Measurements from ENCODE around the gene UBE2D2.
"Not testable (repeated sequence)": the region's sequence is repeated elsewhere in the genome, so short reads cannot be mapped to it uniquely, and the experiment has no call there.

Gene UBE2D2

DNA sequence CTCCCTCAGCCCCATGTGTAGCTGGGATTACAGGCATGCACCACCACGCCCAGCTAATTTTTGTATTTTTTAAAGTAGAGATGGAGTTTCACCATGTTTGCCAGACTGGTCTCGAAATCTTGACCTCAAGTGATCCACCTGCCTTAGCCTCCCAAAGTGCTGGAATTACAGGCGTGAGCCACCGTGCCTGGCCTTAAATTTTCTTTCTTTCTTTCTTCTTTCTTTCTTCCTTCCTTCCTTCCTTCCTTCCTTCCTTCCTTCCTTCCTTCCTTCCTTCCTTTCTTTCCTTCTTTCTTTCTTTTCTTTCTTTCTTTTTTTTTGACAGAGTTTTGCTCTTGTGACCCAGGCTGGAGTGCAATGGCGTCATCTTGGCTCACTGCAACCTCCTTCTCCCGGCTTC, 14.5 kb upstream of the UBE2D2 start:
- not testable (repeated sequence) for DNase-seq (ENCODE audit: low read depth in 2 of 3, low spot score in 1 of 3)

DNA sequence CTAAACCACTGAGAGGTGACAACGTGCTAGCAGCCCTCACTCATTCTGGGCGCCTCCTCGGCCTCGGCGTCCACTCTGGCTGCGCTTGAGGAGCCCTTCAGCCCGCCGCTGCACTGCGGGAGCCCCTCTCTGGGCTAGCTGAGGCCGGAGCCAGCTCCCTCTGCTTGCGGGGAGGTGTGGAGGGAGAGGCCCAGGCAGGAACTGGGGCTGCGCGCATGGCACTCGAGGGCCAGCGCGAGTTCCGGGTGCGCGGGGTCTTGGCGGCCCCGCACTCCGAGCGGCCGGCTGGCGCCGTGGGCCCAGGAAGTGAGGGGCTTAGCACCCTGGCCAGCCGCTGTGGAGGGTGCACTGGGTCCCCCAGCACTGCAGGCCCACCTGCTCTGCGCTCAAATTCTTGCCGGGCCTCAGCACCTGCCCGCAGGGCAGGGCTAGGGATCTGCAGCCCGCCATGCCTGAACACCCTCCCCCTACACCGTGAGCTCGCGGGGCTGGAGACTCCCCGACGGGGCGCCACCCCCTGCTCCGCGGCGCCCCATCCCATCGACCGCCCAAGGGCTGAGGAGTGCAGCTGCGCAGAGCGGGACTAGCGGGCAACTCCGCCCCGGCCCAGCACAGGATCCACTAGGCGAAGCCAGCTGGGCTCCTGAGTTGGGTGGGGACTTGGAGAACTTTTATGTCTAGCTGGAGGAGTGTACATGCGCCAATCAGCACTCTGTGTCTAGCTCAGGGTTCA, 11.8 kb upstream of the UBE2D2 start:
- DNase-seq (ENCODE audit: low read depth in 2 of 3, low spot score in 1 of 3): no peak

DNA sequence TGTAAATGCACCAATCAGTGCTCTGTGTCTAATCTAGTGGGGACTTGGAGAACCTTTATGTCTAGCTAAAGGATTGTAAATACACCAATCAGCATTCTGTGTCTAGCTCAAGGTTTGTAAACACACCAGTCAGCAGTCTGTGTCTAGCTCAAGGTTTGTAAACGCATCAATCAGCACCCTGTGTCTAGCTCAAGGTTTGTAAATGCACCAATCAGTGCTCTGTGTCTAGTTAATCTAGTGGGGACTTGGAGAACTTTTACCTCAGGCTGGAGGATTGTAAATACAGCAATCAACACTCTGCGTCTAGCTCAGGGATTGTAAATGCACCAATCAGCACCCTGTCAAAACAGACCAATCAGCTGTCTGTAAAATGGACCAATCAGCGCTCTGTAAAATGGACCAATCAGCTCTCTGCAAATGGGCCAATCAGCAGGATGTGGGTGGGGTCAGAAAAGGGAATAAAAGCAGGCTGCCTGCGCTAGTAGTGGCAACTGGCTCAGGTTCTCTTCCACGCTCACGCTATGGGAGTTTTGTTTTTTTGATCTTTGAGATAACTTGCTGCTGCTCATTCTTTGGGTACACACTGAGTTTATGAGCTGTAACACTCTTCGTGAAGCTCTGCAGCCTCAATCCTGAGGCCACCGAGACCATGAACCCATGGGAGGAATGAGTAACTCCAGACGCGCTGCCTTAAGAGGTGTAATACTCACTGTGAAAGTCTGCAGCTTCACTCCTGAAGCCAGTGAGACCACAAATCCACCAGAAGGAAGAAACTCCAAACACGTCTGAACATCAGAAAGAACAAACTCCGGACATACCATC, 10.9 kb upstream of the UBE2D2 start:
- DNase-seq (ENCODE audit: low read depth in 2 of 3, low spot score in 1 of 3): not testable (repeated sequence)

DNA sequence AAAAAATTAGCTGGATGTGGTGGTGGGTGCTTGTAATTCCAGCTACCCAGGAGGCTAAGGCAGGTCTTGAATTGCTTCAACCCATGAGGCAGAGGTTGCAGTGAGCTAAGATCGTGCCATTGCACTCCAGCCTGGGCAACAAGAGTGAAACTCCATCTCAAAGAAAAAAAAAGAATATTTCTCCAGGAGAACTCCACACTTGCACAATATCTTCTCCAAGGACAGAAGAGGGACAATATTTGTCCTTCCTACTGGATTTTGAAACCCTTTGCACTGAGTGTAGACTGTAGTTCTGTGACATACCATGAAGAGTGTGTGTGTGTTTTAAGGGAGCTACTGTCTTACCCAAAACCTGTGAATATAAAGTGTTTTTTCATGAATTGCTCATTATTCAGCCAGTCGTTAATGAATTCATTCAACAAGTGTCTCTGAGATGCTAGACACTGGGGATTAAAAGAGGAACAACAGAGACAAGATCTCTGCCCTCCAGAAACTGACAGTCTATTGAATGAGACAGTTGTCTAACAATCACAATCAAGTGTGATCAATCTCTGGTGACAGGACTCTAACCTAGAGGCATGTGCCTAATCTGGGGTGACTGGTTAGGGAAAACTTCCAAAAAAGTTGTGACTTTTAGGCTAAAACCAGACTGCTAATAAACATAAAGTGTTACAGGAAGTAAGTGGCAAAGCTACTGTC, 9.8 kb upstream of the UBE2D2 start:
- no peak for DNase-seq (ENCODE audit: low read depth in 2 of 3, low spot score in 1 of 3)

DNA sequence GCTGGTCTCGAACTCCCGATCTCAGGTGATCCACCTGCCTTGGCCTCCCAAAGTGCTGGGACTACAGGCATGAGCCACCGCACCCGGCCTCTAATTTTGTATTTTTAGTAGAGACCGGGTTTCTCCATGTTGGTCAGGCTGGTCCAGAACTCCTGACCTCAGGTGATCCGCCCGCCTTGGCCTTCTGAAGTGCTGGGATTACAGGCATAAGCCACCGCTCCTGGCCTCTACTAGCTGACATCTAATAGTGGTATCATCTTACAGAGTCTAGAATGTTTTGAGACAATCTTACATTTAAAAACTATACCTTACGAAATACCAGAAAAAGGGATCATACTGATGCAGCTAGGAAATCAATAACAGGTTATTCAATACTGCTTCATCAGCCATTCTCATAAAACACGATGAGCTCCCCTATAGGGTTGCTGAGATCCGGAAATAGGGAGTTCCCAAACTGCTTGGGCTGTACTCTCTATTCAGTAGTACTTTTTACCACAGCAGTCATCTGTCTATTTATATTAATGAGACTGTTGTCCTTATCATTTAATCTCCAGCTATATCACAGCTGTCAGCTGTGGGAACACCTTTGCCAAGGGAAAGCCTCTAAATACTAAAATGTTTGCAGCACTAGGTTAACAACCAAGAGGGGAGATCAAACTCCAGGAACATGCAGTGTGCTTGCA, 8.1 kb upstream of the UBE2D2 start:
- DNase-seq (ENCODE audit: low read depth in 2 of 3, low spot score in 1 of 3): no peak

DNA sequence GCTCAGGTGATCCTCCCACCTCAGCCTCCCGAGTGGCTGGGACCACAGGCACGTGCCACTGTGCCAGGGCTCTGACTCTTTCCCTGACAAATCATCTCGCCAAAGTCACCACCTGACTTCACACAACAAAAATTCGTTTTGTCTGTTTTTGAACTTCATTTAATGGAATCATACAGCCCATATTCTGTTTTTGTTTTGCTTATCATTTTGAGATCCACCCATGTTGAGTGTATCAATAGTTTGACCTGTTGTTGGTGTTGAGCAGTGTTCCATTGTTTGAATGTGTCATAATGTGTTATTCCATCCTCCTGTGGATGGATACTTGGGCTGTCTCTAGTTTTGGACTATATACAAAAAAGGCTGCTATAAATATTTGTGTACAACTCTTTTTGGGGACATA, 6.9 kb upstream of the UBE2D2 start:
- DNase-seq (ENCODE audit: low read depth in 2 of 3, low spot score in 1 of 3): no peak

DNA sequence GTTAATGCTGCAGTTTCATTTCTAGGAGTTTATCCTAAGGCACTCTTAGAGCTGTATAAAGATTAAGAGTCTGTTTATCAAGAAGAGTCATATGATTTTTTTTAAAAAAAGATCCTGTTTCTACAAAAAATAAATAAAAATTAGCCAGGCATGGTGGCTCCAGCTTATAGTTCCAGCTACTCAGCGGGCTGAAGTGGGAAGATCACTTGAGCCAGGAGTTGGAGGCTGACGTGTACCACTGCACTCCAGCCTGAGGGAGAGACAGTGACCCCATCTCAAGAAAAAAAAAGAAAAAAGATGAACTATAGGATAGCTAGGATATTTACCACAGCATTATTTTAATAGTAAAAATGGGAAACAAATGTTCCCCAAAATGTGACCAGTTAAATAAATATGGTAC, 3.3 kb upstream of the UBE2D2 start:
- DNase-seq (ENCODE audit: low read depth in 2 of 3, low spot score in 1 of 3): no peak

DNA sequence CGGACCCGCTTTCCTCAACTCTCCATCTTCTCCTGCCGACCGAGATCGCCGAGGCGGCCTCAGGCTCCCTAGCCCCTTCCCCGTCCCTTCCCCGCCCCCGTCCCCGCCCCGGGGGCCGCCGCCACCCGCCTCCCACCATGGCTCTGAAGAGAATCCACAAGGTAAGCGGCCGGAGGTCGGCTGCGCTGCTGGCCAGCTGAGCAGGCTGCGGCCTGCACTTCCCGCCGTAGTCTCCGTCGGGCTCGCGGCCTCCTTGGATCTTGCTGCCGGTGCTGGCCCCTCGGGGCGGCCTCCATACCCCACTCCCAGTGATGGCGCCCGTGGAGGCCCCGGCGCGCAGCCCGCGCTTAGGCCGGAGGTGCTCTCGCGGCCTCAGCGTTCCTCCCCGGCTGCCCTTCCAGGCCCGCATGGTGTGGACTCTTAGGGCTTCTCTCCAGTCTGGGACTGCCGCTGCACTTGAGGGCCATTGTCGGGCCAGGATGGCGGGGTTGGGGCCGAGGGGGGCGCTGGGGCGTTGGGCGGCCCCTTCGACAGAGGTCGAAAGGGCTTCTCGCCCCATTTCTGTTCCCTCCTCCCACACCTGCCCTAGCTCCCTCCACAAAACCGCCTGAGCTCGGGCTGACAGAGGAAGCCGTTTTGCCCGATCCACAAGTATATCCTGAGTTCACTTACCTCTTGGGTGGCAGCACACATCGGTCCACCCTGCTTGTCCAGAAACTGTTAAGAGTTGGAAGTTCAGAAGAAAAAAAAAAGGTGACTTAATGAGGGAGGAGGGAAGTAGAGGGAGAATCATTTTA, 714 bp downstream of the UBE2D2 start:
- DNase-seq (ENCODE audit: low read depth in 2 of 3, low spot score in 1 of 3): peak in 2 of 3 donors; percentile 33 to 50

DNA sequence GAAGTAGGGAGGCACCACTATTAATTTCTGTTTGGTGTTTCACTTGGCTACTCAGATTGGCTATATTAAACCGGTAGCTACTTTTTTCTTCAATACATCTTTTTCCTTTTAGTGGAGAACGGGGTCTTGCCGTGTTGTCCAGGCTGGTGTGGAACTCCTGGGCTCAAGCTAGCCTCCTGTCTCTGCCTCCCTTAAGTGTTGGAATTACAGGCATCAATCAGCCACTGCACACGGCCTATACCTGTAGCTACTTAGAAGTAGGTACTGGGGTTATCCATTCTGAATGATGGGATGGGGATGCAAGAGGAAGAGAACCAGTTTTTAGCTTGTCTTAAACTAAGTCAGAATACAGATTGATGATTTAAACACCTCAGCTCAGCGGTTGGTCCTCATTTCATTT, 1.7 kb downstream of the UBE2D2 start:
- no peak for DNase-seq (ENCODE audit: low read depth in 2 of 3, low spot score in 1 of 3)

DNA sequence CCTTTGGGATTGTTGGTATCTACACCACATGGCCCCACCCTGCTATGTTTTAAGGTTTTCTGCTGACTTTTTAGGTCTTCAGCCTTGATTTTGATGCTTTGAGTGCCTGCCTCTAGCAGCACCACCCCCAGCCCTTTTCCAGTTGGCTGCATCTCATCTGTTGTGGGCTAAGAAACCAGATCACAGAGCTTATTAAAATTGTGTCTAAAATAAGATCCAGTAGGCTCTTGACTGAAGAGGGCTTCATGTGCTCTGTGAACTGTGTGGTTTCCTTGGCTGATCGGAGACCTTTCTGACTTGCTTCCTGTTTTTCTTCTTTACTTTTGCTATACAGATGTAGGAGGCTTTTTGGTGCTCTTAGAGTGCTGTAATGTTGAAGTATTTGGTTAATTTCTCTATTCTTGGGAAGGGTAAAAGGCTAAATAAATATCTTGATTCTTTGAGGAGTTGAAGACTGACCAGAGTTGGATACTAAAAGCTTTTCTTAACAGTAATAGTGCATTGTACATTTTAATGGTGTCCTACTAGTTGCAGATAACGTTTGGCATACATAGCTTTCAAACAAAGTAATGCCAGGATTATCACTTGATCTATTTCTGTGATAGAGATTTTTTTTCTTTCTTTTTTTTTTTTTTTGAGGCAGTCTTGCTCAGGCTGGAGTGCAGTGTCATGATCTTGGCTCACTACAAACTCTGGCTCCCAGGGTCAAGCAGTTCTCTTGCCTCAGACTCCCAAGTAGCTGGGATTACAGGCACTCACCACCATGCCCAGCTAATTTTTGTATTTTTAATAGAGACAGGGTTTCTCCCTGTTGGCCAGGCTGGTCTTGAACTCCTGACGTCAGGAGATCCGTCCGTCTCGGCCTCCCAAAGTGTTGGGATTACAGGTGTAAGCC, 4.5 kb downstream of the UBE2D2 start:
- no peak for DNase-seq (ENCODE audit: low read depth in 2 of 3, low spot score in 1 of 3)

DNA sequence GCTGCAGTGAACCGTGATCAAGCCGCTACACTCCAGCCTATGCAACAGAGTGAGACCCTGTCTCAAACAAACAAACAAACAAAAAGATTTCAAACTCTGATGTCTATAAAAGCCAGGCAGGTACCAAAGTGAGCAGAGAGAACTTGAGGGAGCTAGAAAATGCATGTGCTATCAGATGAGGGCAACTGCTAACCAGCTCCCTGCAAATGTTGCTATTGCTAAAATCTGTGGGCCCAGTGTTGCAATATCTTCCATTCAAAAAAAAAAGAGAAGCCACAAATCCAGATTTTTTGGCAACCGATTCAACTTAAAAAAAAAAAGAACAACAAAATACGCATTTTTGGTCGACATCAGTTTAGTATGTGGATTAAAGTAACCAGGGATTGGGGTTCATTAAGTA, 5.5 kb downstream of the UBE2D2 start:
- no peak for DNase-seq (ENCODE audit: low read depth in 2 of 3, low spot score in 1 of 3)

DNA sequence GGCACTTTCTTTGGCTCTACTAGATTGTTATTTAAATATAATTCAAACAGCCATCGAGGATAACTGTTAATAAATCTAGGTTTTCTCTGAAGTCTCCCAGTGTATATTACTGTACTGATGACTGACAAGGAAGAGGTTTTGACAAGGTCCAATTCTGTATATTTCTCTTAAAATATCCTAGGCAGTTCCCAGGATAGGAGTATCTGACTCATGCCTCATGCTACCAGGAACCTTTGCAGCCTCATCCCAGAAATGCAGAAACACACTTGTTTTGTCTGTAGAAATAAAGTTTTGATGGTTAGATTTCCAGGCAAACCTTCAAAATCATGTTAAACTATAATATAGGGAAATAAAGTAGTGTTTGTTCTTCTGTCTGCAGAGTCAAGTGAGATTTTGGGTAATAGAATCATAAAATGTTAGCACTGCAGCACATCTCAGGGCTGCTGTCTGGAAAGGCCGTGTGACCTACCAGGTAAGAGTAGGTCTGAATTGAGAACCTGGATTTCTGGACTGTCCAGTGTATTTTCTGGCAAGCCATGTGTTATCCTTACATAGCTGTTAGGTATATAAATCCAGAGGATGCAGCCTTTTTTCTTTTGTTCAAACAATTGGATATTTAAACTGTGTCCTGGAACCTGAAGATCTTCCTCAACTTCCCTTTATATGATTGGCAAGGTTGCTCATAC, 8.3 kb downstream of the UBE2D2 start:
- DNase-seq (ENCODE audit: low read depth in 2 of 3, low spot score in 1 of 3): no peak

DNA sequence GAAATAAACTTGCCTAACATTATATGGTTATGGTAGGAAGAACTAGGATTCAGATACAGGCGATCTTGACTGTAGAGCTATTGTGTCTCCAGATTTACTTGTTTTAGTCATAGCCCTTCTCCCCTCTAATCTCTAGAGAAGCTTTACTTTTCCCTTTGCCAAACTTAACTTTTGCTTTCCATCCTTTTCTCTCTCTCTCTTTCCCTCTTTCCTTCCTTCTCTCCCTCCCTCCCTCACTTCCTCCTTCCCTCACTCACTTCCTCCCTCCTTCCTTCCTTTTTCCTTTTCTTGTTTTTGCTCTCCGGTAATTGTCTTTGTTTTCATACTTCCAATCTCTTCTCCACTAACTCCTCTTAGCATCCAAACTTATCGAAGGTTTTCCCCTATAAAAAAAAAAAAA, 10.4 kb downstream of the UBE2D2 start:
- DNase-seq (ENCODE audit: low read depth in 2 of 3, low spot score in 1 of 3): no peak

DNA sequence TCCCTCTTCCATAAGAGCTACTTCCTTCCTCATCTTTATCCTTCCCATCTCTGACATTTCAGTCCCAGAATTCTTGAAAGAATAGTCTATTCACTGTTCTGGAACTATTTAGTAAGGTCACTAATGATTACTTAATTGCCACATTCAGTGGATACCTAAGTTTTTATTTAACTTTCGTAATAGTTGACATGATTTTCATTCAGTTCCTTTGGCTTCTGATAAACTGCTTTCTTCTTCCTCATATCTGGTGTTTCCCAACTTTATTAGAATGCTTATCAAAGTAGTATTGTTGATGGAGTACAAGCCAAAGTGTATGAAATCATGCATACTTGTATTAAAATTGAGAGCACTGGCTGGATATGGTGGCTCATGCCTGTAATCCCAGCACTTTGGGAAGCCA, 10.8 kb downstream of the UBE2D2 start:
- no peak for DNase-seq (ENCODE audit: low read depth in 2 of 3, low spot score in 1 of 3)

DNA sequence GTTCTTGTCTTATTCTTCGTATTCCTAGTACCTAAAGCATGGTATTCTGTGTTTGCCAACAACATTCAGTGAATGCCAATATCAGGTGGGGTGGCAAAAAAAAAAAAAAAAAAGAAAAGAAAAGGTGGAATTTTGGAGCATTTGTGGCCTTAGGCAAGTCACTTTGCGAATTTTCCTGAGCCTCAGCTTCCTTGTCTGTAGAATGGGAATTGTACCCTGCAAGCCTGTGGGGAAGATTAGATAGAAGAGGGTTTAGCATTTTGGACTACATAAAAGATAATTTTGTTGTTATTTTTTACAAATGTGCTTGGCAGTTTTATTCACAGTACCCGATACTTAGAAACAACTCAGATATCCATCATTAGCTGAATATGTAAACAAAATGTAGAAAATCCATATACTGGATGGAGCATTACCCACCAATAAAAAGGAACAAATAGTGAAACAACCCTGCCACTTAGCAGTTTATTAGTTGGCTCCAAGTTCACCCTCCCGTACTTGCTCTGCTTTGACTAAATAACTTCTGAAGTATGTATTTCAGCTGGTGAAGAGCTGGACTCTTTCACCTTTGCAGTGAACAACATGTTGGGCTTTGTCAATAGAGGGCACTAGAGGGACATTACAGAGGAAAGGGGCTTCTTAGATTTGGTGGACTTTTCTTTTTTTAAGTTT, 13.6 kb downstream of the UBE2D2 start:
- no peak for DNase-seq (ENCODE audit: low read depth in 2 of 3, low spot score in 1 of 3)

DNA sequence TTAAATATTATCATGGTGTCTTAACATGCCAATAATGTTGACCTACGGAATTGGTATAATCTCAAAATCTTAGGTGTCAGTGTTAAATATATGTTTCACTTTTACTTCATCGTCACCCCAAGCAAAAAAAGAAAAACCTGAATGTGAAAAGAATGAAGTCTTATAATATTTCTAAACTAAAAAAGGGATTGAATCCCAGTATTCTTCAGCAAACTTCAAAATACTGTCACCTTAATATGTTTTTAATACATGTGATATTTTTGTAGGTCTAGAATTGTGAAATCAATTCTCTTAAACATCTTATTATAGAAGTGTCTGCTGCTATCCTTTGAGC, 14.1 kb downstream of the UBE2D2 start:
- DNase-seq (ENCODE audit: low read depth in 2 of 3, low spot score in 1 of 3): no peak

DNA sequence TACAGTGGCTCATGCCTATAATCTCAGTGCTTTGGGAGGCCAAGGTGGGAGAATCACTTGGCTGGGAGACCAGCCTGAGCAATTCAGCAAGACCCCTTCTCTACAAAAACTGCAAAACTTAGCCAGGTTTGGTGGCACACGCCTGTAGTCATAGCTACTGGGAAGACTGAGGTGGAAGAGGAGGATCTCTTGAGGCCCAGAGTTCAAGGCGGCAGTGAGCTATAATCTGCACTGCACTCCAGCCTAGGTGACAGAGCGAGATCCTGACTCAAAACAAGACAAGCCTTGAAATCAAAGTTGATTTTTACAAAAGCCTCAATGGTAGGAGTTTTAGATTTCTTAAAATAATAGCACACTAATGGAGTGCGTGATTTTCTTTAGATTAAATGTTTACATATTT, 14.6 kb downstream of the UBE2D2 start:
- DNase-seq (ENCODE audit: low read depth in 2 of 3, low spot score in 1 of 3): peak in 1 of 3 donors; percentile 18

DNA sequence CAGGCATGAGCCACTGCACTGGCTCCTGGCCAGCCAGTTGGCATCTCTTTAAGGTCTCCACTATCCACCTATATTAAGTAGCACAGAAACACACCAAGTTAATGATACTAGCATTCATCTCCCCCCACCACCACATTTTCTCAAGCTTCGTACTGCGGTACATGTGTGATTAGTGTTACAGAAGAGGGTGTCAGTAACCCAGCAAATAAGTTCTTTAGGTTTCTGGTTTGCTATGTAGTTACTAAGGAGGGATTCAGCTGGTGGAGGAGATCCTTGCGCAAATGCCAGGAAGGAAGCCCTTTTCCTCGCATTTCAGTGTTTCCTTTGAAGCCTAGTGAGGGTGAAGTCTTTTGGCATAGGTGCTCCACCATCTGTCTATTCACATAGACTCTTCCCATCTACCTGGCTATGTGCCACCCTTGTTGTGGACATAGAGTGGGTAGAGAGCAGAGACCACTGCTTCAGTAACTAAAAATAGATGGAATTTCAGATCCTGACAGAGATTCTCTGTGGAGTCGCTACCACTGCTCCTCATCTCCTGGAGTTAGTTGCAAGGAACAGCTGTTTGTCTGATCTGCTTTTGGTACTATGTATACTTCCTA, 16.7 kb downstream of the UBE2D2 start:
- no peak for DNase-seq (ENCODE audit: low read depth in 2 of 3, low spot score in 1 of 3)

Data from stimulated activated CD4-positive, alpha-beta T cell treated with anti-CD3 and anti-CD28 coated beads, Interleukin-12 subunit alpha, Interleukin-12 subunit beta, amount 100 ng/mL, for 48 hours (primary cell).